ENCODE results near the gene ITPK1. TPM values are rescaled to one million over a fixed set of nuclear protein-coding genes. Genes with fewer than 3 reads are reported as not detected.

Gene ITPK1
- total RNA-seq, 1 experiment from 2014 or later = 133 TPM

DNA sequence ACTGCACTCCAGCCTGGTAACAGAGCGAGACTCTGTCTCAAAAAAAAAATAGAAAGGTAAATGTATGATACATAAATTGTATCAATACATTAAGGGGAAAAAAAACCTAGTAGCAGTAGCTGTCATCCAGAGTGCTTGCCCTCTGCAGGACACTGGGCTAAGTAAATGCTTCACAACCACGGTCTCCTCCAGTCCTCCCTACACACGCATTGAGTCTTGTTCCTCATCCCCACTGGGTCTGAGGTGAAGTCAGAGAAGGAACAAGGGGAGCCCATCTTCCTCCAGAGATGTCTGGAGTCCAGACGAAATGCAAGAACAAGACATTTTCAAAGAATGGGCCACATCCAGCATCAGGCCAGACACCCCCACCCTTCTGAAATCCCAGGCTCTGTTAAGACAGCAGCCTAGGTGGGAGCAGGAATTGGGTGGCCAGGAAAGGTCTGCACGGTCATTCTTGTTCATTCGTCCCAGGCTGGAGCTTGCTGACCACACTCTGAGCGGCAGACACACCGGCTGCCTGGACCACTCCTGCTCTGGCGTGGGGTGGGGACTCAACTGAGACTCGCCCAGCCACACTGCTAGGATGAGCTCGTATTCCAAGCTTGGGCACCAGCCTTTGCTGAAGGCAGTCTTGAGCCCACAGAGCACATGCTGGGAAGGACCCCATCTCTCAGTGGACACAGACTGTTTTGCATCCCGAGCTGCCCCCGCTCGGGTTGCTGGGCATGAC, 147.3 kb downstream of the ITPK1 start:
- H3K27ac Mint-ChIP-seq (ENCODE audit: low read depth, unreplicated experiment) = no peak overlapping the region
- H3K27me3 Mint-ChIP-seq (ENCODE audit: insufficient read depth, unreplicated experiment) = no peaks in the 10 kb centered on the region
- H3K4me1 Mint-ChIP-seq (ENCODE audit: insufficient read depth, unreplicated experiment) = peaks cover 8% of the 10 kb centered on the region
- no peaks in the 10 kb centered on the region for H3K9me3 Mint-ChIP-seq (ENCODE audit: unreplicated experiment)
- BruUV-seq (replicated peaks) = no TSS peak
- DNase-seq (ENCODE audit: unreplicated experiment) = no peak
- TF ChIP-seq, protein P1, sequence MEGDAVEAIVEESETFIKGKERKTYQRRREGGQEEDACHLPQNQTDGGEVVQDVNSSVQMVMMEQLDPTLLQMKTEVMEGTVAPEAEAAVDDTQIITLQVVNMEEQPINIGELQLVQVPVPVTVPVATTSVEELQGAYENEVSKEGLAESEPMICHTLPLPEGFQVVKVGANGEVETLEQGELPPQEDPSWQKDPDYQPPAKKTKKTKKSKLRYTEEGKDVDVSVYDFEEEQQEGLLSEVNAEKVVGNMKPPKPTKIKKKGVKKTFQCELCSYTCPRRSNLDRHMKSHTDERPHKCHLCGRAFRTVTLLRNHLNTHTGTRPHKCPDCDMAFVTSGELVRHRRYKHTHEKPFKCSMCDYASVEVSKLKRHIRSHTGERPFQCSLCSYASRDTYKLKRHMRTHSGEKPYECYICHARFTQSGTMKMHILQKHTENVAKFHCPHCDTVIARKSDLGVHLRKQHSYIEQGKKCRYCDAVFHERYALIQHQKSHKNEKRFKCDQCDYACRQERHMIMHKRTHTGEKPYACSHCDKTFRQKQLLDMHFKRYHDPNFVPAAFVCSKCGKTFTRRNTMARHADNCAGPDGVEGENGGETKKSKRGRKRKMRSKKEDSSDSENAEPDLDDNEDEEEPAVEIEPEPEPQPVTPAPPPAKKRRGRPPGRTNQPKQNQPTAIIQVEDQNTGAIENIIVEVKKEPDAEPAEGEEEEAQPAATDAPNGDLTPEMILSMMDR (IDR thresholded peaks at IDR 0.05; ENCODE audit: unreplicated experiment) = no peak
- intact Hi-C loops (cut with micrococcal nuclease) = no loop called here
- H3K4me3 Mint-ChIP-seq (ENCODE audit: unreplicated experiment) = no peak overlapping the region
- H3K36me3 Mint-ChIP-seq (ENCODE audit: insufficient read depth, unreplicated experiment) = peaks cover 18% of the 10 kb centered on the region
- ChIA-PET CTCF (interaction anchor here (0.5 to 1.2 kb wide), 7 partner anchors 14 to 1015 kb away, joined by 3 to 10 read pairs (median 3); no protein-coding TSS in a partner anchor), POLR2A (no interaction called here)

DNA sequence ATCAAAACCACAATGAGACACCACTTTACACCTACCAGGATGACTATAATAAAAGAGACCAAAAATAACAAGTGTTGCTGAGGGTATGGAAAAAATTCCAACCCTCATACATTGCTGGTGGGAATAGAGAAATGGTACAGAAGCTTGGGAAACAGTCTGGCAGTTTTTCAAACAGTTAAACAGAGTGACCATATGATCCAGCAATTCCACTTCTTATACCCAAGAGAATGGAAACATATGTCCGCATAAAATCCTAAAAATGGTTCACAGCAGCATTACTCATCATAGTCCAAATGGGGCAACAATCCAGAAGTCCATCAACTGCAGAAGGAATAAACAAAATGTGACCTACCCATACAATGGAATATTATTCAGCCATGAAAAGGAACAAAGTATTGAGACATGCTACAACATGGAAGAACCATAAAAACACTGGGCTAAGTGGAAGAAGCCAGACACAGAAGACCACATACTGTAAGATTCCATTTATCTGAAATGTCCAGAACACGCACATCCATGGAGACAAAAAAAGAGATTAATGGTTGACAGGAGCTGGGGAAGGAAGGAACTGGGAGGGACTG, 148.3 kb downstream of the ITPK1 start:
- Mint-ChIP-seq H3K4me3 (ENCODE audit: unreplicated experiment) (no peak overlapping the region), H3K9me3 (ENCODE audit: unreplicated experiment) (no peaks in the 10 kb centered on the region), H3K4me1 (ENCODE audit: insufficient read depth, unreplicated experiment) (no peaks in the 10 kb centered on the region), H3K27ac (ENCODE audit: low read depth, unreplicated experiment) (no peak overlapping the region), H3K27me3 (ENCODE audit: insufficient read depth, unreplicated experiment) (no peaks in the 10 kb centered on the region), H3K36me3 (ENCODE audit: insufficient read depth, unreplicated experiment) (peaks cover 10% of the 10 kb centered on the region)
- ChIA-PET POLR2A (interaction anchor here (1.0 kb wide), 1 partner anchor 164 kb away, joined by 3 read pairs; no protein-coding TSS in a partner anchor), CTCF (interaction anchor here (0.8 to 0.9 kb wide), 2 partner anchors 14 to 15 kb away, joined by 3 to 4 read pairs; no protein-coding TSS in a partner anchor)
- intact Hi-C loops (cut with micrococcal nuclease) = no loop called here
- no peak for DNase-seq (ENCODE audit: unreplicated experiment)
- BruUV-seq (replicated peaks) = no TSS peak
- TF ChIP-seq, protein P1 (IDR thresholded peaks at IDR 0.05; ENCODE audit: unreplicated experiment) = no peak

DNA sequence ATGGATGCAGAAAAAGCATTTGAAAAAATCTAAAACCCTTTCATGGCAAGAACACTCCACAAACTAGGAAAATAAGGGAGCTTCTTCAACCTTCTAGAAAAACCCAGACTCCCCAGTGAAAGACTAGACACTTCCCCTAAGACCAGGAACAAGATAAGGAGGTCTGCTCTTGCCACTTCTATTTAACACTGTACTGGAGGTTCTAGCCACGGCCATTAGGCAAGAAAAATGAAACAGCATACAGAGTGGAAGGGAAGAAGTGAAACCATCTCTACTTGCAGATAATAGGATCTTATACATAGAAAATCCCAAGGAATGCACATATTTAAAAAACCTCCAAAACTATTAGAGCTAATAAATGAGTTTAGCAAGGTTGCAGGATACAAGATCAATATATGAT, 150.4 kb downstream of the ITPK1 start:
- Mint-ChIP-seq H3K27ac (ENCODE audit: low read depth, unreplicated experiment) (no peak overlapping the region), H3K36me3 (ENCODE audit: insufficient read depth, unreplicated experiment) (peaks cover 16% of the 10 kb centered on the region), H3K4me1 (ENCODE audit: insufficient read depth, unreplicated experiment) (no peaks in the 10 kb centered on the region), H3K9me3 (ENCODE audit: unreplicated experiment) (no peaks in the 10 kb centered on the region), H3K27me3 (ENCODE audit: insufficient read depth, unreplicated experiment) (no peaks in the 10 kb centered on the region), H3K4me3 (ENCODE audit: unreplicated experiment) (no peak overlapping the region)
- no TSS peak for BruUV-seq (replicated peaks)
- ChIA-PET POLR2A (no interaction called here), CTCF (interaction anchor here (1.5 to 1.9 kb wide), 3 partner anchors 10 to 148 kb away, joined by 4 to 6 read pairs (median 5); no protein-coding TSS in a partner anchor)
- intact Hi-C loops (cut with micrococcal nuclease) = no loop called here
- no peak for DNase-seq (ENCODE audit: unreplicated experiment)
- TF ChIP-seq, protein P1 (IDR thresholded peaks at IDR 0.05; ENCODE audit: unreplicated experiment) = no peak

Data from MCF 10A (cell line).